GM19035 (cell line): Measurements from ENCODE around the gene TNS1.

Experiments
- ATAC-seq: cut with Tn5 transposase; IDR thresholded peaks from one replicate; pipeline ENCODE4 v1.9.1; 2021; ENCODE audit not compliant: unreplicated experiment

TNS1 gene

GRCh38 chr2:217755027-217755745, 247.6 kb downstream of the TNS1 start:
- no peak for ATAC-seq

- no peak for ATAC-seq
Measured at GRCh38 chr2:217753460-217754200, 249.2 kb downstream of the TNS1 start.

- no peak for ATAC-seq
Measured at GRCh38 chr2:217752714-217753459, 249.9 kb downstream of the TNS1 start.

DNA sequence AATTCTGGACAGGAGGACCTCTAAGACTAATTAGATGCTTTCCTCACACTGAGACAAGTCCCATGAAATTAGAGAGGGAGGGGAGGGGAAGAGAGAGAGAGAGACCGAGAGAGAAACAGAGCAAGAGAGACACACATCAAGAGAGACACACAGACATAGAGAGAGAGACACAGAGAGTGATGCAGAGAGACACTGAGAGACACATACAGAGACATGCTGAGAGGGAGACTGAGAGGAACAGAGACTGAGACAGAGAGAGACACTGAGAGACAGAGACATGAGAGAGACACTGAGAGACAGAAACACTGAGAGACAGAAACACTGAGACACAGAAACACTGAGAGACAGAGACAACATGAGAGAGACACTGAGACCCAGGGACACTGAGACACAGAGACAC, 250.8 kb downstream of the TNS1 start:
- no peak for ATAC-seq

DNA sequence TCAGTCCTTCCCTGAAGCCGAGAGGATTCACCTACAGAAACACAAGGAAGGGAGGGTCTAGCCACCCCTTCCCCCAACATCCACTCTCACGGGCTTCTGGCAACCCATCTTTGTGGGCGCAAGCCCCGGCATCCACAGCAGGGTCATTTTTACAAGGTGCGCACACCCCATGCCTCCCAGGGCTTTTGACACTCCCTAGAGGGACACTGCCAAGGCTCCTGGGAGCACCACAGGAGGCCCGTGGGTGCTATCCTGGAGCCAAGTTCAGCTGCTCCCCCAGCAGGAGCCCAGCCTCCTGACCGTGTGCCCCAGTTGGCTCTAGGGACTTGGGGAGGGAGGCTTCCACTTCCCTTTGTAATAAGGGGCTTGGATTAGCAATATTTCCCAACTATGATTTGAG, 251.6 kb downstream of the TNS1 start:
- ATAC-seq = no peak
